Measurements from ENCODE around the gene CREBBP.

Gene CREBBP

DNA sequence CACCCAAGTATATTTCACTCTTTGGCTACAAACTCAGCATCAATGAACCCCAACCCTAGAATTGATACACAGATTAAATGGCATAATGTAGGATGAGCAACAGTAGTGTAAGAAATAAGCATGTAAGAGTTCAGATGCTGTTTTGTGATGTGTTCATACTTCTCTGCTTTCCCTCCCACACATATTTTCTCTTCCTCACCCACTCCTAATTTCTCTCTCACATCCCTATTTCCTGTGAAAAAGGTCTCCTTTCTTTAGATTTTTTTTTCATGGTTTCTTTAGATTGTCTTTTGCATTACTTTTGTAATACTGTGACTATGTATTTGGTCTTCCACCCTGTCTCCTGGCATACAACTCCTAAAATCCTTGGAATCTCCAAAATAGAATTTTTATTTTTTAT, 21.7 kb downstream of the CREBBP start:
- FAIRE-seq = no peak
- DNase-seq (ENCODE audit: extremely low spot score, insufficient read length, low read depth) = no peak

DNA sequence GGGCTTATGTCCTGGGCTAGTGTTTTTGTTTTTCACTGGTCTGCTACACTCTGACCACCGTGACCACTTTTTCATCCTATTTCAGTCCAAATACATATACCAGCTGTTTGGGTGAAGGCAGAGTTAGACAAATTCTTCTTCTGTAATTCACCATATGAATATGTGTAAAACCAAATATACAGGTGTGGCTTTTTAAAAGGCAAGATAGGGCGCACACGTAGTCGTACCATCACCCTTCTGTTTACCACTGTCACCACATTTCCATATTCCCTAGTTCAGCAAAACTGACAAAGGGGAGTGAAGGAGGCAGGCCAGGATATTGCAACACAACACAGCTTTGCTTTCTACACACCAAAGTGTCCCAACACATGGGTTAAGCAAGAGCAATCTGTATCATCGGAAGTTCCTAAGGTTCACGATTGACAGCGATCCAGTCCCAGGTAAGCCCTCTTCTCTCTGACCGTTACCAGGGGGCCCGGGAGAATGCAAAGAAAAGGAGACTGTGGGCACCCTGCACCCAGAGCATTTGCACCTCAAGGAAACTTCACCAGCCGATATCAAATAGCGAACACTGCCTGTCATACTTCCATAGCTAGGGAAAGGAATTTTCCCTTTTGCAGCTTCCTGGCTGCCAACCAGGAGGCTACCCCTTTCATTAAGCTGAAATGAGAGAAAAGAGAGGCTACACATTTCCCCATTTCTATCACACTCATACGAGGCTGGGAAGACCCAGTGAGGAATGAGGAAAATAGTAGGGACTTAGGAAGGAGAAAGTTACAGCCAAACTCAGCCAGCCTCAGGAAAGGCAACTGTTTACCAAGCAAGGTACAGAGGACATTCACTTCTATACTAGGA, 23.1 kb downstream of the CREBBP start:
- FAIRE-seq (peak; percentile 70), DNase-seq (ENCODE audit: extremely low spot score, insufficient read length, low read depth) (no peak)

DNA sequence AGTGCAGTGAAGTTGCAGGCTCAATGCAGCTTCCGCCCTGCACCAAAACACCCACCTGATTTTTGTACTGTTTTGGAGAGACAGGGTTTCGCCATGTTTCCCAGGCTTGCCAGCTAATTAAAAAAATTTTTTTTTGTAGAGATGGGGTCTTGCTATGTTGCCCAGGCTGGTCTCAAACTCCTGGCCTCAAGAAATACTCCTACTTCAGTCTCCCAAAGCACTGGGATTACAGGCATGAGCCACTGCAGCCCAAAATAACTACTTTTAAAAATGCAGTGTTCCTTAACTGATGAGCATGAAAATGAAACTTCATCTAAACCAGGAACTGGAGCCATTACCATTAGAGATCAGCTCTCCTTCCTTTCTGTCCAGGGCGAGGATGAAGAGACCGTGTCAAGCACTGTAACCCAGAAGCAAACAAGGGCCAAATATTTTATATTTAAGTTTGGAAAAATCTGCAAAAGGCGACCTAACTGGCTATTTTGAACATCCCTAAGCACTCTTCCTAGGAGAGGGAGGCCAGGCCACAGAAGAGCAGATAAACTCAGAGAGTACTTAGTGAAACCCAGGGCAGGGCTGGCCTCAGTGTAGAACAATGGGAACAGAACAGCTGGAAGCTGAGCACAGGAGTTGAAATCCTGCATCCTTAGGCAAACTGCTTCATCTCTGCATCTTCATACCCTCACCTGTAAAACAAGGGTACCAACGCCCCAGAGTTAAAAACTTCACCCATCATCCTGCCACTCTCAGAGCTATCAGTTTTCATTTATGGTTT, 24.0 kb downstream of the CREBBP start:
- FAIRE-seq = no peak
- DNase-seq (ENCODE audit: extremely low spot score, insufficient read length, low read depth) = no peak

DNA sequence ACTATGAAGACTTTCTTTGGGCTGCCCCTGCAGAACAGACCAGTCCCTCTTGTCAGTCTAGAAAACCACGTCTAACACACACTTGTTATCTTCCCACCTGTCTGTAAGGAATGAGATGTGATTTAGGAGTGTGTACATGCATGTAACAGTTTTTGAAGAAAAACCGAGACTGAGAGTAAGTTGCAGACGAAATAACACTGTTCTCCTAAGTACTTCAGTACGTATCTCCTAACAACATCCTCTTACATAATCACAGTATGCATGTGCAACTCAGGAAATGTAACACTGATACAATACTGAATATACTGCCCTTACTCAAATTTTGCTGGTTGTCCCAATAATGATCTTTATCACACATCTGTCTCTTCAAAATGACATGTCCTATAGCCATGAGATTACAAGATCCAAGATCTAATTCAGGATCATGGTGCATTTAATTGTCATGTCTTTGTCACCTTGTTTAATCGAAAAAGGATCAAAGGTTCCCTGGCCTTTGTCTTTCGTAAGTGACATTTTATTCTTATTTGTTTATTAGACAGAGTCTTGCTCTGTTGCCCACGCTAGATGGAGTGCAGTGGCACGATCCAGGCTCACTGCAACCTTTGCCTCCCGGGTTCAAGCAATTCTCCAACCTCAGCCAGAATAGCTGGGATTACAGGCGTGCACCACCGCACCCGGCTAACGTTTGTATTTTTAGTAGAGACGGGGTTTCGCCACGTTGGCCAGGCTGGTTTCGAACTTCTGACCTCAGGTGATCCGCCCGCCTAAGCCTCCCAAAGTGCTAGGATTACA, 25.6 kb downstream of the CREBBP start:
- FAIRE-seq (no peak), DNase-seq (ENCODE audit: extremely low spot score, insufficient read length, low read depth) (no peak)

DNA sequence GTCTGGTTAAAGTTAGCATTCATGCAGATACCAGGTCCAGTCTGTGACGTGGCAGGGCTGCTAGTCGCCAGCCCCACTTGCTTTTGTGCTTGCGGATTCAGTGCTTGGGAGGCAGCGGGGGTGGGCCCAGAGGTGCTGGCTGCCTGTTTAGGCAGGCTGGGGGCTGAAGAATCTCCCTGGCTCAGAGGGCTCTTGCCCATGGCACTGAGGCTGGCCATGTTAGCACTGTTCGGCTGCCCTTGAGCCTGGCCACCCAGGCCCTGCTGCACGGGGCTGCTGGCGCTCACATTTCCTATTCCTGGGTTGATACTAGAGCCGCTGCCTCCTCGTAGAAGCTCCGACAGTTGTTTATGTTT, 30.0 kb downstream of the CREBBP start:
- FAIRE-seq (no peak), DNase-seq (ENCODE audit: extremely low spot score, insufficient read length, low read depth) (no peak)

DNA sequence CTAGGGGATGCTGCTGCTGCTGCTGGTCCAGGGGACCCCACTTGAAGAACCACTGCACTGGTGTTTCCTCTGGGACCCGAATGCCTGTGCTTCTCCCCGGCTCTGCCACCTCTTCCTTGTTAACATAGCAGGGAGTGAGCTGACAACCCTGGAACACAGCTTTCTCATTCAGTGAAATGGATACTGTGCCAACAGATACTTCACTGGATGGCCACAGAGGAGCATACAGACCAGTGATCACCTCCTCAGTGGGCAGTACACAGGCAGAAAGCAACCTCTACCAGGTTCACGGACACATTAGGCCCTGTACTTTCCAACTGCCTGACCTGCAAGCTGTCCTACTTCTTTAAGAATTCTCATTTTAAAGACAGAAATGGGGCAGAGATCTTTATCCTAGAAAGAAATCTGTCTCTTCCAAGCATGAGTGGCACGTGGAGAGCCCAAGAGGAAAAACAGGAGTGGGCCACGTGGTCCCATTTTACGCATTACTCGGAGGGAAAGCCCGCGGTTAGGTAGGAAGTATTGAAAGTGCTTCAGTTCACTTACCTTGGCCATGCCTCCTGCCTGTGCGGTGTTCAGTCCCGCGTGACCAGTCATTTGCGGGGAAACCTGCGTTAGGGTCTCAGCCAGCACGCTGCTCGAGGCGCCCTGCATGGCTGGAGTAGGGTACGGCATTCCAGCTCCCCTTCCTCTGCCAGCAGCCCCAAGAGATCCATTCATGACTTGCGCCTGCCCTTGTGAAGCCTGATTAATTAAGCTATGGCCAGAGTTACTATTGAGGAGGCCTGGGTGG, 30.6 kb downstream of the CREBBP start:
- DNase-seq (ENCODE audit: extremely low spot score, insufficient read length, low read depth) (no peak), FAIRE-seq (no peak)

DNA sequence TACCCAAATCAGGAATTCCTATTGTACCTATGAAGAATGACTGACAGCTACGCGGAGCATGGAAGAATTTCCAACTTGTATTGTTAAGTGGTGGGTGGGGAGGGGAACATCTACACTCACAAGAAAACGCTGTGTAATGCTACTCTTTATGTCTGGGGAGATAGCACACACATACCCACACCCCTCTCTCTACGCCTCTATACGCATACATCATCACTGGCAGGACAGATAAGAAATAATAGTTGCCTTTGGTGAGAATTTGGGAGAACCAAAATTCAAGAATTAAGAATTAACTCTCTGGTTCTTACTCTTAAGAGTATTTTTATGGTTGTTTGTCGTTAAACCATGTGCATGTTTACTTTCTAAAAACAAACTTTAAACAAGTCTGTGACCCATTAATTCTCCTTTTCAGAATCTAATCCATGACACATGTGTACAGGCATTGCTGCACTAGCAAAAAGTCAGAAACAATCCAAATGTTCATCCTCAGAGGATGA, 33.9 kb downstream of the CREBBP start:
- FAIRE-seq = no peak
- no peak for DNase-seq (ENCODE audit: extremely low spot score, insufficient read length, low read depth)

DNA sequence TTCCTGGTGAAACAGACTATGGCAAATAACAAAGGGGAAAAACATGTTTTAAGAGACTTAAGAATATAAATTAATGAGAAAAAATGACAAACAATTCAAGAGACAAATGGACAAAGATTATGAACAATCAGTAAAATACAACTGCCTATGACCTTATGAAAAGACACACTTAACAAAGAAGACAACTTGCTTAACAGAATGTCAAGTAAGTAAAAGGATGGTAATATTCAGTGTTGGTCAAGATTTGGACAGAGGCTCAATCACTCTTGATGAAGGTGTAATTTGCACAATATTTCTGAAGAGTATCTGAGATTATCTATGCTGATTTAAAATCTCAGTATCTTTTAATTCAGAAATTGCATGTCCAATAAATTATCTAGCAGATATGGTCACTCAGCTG, 34.4 kb downstream of the CREBBP start:
- no peak for DNase-seq (ENCODE audit: extremely low spot score, insufficient read length, low read depth)
- FAIRE-seq = no peak

DNA sequence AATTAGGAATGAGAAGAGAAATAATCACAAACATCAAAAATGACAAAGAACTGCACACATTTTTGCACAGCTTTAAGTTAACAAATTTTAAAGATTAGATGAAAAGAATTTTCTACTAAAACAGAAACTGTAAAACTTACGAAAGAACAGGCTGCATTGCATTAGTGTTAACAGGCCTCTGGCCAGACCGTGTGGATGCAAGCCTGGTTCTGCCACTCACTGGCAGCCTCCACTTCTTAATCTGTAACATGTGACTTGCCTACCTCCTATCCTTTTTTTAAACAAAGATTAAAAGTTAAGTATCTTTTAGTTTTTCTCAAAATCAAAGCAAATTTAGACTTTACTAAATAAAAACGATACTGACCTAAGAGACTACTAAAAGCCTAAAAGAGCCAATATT, 37.5 kb downstream of the CREBBP start:
- no peak for DNase-seq (ENCODE audit: extremely low spot score, insufficient read length, low read depth)
- FAIRE-seq = no peak

DNA sequence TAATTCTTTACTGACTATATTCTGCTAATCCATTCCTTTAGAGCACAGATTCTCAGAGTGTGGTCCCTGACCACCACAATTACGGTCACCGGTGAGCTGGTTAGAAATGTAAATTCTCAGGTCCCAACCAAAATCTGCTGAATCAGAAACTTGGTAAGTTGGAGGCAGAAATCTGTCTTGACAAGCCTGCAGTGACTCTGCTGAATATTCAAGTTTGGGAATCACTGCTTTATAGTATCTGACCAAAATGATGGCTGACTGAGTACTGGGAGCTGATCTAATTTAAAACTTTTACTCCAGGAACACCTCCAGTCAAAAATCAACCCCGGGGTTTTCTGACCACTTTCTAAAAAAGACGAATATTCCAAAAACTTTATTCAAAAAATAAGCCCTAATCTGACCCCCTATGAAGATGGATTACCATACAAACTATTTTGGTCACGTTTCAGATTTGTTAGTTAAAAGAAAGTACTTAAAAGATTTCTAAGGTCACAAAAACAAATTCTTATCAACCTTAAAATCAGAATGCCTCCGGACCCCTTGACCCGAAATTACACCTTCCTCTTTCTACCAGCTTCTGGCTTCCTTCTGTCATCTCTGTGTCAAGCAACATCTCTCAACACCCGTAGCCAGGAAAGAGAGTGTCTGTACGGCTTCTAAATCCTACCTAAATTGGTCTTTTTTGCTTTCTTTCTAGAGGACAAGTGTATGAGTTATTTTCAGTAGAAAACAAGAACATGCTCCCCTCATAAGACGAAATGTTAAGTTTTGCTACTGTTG, 38.6 kb downstream of the CREBBP start:
- FAIRE-seq = peak; percentile 47

DNA sequence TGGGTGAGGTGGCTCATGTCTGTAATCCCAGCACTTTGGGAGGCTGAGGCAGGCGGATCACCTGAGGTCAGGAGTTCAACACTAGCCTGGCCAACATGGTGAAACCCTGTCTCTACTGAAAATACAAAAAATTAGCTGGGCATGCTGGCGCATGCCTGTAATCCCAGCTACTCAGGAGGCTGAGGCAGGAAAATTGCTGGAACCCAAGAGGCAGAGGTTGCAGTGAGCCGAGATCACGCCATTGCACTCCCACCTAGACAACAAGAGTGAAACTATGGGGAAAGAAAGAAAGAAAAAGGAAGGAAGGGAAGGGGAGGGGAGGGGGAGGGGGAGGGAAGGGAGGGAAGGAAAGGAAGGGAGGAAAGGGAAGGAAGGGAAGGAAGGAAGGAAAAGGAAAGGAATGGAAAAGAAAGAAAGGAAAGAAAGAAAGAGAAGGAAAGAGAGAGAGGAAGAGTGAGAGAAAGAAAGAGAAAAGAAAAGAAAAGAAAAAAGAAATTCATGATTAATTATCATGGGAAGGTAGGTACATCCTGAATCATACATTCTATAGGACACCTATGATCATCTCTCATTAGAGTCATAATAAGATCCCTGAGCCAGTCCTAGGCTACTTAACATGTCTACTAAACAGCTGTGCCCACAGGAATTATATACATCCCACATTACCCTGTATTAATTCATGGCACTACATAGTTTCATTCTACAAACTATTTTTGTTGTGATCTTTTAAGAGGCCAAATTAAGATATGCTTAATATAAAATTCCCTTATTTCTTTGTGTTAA, 40.9 kb downstream of the CREBBP start:
- FAIRE-seq (no peak), DNase-seq (ENCODE audit: extremely low spot score, insufficient read length, low read depth) (no peak)

More for the DNA sequence above, 38.6 kb downstream of the CREBBP start:
- DNase-seq (ENCODE audit: extremely low spot score, insufficient read length, low read depth) = no peak

DNA sequence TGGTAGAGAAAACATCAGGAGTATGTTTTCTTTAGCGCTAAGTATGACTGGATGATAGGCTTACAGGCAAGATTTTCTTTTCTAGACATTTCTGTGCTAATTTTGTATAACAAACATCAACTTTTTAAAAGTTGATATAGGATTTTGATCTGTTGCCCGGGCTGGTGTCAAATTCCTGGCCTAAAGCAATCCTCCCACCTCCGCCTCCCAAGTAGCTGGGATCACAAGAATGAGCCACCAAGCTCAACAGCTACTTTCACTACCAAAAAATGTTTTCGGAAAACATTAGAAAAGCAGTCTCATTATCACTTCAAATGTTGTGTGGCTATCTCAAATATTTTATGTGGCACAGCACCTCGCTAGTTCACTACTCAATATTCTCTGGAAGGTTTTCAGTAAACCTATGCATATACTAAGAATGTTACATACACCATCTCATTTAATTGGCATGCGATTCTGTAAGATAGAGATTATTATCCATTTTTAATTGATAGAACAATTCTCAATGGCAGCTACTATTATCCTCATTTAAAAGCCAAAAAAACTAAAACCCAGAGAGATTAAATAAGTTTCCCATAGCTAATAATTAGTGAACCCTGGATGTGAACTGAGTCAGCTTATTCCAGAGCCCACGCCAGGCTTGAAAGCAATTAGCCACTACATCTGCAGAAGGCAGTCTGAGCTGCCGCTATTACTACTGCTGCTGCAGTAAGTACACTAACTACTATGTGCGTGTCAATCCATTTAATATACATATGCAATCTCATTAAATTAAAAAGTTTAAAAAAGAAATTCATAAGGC, 41.7 kb downstream of the CREBBP start:
- DNase-seq (ENCODE audit: extremely low spot score, insufficient read length, low read depth) = no peak
- FAIRE-seq = no peak

DNA sequence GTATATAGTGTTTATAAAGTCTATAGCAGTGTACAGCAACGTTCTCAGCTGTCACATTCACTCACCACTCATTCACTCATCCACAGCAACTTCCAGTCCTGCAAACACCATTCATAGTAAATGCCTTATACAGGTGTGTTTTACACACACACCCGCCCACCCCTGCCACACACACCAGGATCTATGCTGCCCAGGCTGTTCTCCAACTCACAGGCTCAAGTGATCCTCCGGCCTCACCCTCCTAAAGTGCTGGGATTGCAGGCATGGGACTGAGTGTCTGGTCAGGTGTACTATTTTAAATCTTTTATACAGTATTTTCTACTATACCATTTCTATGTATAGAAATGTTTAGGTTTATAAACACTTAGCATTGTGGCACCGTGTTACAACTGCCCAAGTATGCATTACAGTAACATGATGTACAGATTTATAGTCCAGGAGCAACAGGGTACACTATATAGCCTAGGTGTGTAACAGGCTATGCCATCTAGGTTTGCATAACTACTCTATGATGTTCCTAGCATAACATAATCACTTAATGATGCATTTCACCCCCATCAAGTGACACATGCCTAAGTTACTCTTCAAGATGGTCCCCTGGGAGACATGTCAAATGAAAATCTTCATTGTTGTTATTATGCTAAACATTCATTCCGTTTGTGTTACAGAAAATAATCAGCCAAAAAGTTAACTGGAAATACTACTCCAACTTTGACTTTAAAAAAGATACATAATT, 42.5 kb downstream of the CREBBP start:
- DNase-seq (ENCODE audit: extremely low spot score, insufficient read length, low read depth) (no peak), FAIRE-seq (no peak)

DNA sequence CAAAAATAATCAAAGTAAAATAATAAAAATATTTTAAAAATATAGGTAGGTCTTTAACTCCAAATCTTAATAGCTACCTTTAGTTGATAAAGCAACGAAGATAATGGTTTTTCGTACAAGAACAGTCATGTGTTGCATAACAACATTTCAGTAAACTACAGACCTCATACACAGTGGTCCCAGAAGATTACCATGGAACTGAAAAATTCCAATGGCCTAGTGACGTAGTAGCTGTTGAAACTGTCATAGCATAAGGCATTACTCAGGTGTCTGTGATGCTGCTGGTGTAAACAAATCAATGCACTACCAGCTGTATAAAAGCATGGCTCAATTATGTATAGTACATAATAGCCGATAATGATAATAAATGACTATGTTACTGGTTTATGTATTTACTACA, 43.9 kb downstream of the CREBBP start:
- no peak for DNase-seq (ENCODE audit: extremely low spot score, insufficient read length, low read depth)
- FAIRE-seq = no peak

DNA sequence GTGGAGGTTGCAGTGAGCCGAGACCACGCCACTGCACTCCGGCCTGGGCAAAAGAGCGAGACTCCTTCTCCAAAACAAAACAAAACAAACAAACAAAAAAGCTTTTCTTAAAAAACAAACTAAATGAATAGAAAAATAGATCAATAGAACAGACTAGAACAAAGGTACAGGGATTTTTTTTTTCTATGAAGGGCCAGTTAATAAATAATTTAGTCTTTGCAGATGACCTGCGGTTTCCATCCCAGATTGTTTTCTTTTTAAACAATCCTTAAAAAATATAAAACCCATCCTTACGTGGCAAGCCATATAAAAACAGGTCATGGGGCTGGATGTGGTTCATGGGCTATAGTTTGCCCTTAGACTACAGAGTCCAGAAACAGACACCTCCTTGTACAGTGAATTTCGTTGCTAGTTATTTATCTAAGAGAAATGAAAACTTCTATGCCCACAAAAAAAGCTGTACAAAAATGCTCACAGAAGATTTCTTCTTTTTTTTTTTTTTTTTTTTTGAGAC, 45.4 kb downstream of the CREBBP start:
- no peak for FAIRE-seq
- DNase-seq (ENCODE audit: extremely low spot score, insufficient read length, low read depth) = no peak

DNA sequence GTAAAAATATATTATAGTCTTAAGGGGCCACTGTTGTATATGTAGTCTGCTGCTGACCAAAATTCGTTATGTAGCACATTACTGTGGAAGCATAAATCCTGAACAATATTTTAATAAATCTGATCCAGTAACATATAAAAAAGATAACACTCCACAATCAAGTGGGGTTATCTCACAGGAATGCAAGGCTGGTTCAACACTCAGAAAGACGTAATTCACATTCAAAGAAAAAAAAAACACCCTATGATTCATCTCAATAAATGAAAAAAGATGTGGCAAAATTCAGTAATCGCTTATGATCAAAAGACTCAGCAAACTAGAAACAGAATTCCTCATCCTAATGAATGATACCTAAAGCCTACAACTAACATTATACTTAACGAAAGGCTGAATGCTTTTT, 47.8 kb downstream of the CREBBP start:
- FAIRE-seq (no peak), DNase-seq (ENCODE audit: extremely low spot score, insufficient read length, low read depth) (no peak)
